GM18502 (cell line): ENCODE results near the gene MT1E.

Source experiments
- ATAC-seq: cut with Tn5 transposase; IDR thresholded peaks from one replicate; pipeline ENCODE4 v1.9.1; 2021; ENCODE audit warnings: mild to moderate bottlenecking; ENCODE audit not compliant: unreplicated experiment, poor library complexity

The MT1E gene

DNA sequence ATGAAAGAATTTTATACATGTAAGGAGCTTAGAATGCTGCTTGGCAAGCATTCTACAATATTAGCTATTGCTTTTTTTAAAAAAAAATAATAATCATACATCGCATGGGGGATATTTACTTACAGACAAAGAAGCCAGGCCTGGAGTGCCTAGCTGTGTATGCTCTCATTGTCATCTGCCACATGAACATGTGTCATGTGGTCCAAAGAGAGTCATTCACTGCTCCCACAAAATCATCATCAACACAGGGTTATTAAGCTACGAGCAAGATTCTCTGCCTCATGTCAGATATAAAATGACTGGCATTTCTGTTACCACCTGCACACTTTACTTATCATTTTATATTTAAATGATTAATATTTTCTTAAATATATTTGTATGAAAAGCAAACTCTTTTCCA lies 1.9 kb upstream of the MT1E start:
- no peak for ATAC-seq

DNA sequence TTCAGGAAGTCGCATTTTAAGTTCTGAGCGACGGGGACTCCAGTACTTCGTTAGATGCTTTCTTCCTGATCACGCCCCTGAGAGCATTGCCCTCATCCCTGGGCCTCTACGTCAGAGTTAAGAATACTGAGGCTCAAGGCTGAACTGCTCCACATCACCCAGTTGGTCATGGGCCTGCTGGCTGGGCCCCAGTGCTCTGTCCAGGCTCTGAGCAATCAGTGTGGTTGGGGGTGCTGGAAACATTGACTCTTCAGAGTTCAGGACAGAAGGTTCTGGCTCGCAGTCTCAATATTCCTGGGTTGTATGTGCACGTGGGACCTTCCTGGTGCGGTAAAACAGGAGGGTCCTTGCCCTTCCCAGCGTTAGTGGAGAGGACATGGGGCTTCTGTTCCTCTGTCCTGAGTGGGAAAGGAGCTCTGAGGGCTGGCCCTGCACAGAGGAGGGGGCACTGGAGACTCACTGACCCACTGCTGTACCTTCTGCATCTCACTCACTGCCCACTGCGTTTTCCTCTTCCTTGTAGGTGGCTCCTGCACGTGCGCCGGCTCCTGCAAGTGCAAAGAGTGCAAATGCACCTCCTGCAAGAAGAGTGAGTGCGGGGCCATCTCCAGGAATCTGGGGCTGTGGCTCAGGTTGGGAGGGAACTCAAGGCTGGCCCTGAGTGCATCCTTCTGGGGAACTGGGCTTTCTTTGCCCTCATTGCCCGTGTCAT lies 518 bp downstream of the MT1E start:
- ATAC-seq = no peak

DNA sequence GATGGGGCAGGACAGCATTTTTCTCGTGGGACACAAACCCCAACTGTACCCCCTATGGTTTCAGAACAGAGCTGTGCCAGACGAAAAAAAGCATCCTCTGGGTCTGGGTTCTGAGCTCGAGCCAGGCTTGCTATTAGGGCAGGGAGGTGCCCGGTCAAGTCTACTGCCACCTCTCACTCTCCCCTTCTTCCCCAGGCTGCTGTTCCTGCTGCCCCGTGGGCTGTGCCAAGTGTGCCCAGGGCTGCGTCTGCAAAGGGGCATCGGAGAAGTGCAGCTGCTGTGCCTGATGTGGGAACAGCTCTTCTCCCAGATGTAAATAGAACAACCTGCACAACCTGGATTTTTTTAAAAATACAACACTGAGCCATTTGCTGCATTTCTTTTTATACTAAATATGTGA lies 1.1 kb downstream of the MT1E start:
- ATAC-seq = no peak

- no peak for ATAC-seq
These were observed 3.1 kb downstream of the MT1E start for GRCh38 chr16:56628486-56629350.

- ATAC-seq = no peak
These were observed 4.0 kb downstream of the MT1E start for GRCh38 chr16:56629531-56629930.

DNA sequence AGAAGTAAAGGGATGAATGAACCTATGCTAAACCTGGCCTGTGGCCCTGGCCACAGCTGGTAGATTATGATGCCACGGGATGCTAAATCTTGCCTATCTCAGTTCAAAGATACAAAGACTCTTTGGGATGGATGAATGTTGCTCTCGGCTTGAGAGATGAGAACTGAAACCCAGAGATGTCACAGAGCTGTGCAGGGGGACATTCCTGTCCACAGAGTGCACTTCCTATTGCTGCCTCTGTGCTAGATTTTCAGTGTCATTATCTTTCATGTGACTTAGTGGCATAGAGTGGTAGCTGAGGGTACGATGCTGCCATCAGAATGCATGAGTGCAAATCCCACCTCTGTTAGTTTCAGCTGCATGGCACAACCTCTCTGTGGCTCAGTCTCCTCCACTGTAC lies 4.6 kb downstream of the MT1E start:
- peak; percentile 84 for ATAC-seq

DNA sequence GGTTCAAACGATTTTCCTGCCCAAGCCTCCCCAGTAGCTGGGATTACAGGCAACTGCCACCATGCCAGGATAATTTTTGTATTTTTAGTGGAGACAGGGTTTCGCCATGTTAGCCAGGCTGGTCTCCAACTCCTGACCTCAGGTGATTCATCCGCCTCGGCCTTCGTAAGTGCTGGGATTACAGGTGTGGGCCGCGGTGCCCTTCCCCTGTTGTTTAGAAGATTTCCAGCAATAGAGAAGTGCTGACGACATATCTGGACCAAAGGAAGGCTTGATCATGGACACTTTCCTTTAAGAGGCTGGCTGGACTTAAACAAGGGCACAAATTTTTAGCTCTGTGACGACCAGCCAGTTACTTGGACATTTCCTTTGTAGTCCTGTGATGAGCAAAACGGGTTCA lies 5.6 kb downstream of the MT1E start:
- no peak for ATAC-seq

GRCh38 chr16:56631832-56632155 lies 6.2 kb downstream of the MT1E start:
- ATAC-seq = no peak

DNA sequence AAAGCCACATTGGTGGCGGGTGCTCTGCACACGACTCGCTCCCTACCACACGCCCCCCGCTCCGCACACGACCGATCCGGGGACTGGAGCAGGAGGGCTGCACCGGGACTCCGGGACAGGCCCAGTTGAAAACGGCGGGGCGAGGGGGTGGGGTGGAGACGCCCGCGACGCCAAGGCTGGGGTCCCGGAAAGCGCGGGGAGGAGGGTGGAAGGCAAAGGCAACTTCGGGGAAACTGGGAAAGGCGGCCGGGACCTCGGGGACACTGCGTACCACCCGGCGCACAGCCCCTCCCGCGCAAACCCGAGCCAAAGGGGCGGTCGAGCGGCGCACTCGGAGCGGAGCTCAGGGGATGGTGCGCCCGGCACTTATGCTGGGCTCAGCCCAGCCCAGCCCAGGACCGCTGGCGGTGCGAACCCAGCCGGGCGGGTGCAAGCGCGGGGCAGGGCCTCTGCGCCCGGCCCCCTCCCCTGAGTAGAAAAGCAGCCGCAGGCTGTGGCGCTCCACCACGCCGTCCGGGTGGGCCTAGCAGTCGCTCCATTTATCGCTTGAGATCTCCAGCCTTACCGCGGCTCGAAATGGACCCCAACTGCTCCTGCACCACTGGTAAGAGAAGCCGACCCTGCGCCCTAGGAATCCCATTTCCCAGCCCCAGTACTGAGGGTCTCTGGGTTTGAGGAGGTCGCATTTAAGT lies 6.7 kb downstream of the MT1E start, which contains the start of gene MT1M:
Gene MT1M (plus strand): TSS at position 504 of the 692 bp plus-strand sequence. CDS start 73 bp downstream, at position 577.
- ATAC-seq = no peak

GRCh38 chr16:56632848-56633365 lies 7.3 kb downstream of the MT1E start:
- ATAC-seq = no peak

DNA sequence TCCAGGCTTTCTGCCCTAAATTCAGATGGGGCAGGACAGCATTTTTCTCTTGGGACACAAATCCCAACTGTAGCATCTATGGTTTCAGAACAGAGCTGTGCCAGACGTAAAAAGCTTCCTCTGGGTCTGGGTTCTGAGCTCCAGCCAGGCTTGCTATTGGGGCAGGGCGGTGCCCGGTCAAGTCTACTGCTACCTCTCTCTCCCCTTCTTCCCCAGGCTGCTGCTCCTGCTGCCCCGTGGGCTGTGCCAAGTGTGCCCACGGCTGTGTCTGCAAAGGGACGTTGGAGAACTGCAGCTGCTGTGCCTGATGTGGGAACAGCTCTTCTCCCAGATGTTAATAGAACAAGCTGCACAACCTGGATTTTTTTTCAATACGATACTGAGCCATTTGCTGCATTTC lies 8.0 kb downstream of the MT1E start:
- no peak for ATAC-seq

DNA sequence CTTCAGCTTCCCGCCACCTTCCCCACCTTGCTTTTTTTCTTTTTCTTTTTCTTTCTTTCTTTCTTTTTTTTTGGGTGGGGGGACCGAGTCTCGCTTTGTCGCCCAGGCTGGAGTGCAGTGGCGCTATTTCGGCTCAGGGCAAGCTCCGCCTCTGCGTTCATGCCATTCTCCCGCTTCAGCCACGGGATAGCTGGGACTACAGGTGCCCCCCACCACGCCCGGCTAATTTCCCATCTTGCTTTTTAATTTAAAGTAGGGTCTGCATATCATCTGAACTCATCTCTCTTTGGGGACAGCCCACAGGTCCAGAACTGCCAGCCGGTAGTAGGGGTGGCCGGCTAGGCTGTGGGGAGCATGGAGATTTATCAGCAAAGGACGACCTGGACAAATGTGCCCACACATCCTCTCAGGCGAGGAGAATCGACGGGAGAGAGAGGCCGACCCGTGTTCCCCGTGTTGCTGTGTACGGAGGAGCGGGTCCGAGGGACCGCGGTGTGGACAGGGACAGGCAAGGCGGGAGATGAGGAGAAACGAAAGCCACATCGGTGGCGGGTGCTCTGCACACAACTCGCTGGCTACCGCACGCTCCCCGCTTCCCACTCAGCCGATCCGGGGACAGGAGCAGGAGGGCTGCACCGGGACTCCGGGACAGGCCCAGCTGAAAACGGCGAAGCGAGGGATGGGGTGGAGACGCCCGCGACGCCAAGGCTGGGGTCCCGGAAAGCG lies 9.3 kb downstream of the MT1E start:
- no peak for ATAC-seq

GRCh38 chr16:56635441-56635967 lies 9.9 kb downstream of the MT1E start:
- no peak for ATAC-seq

GRCh38 chr16:56636616-56637413 lies 11.2 kb downstream of the MT1E start:
- ATAC-seq = no peak

DNA sequence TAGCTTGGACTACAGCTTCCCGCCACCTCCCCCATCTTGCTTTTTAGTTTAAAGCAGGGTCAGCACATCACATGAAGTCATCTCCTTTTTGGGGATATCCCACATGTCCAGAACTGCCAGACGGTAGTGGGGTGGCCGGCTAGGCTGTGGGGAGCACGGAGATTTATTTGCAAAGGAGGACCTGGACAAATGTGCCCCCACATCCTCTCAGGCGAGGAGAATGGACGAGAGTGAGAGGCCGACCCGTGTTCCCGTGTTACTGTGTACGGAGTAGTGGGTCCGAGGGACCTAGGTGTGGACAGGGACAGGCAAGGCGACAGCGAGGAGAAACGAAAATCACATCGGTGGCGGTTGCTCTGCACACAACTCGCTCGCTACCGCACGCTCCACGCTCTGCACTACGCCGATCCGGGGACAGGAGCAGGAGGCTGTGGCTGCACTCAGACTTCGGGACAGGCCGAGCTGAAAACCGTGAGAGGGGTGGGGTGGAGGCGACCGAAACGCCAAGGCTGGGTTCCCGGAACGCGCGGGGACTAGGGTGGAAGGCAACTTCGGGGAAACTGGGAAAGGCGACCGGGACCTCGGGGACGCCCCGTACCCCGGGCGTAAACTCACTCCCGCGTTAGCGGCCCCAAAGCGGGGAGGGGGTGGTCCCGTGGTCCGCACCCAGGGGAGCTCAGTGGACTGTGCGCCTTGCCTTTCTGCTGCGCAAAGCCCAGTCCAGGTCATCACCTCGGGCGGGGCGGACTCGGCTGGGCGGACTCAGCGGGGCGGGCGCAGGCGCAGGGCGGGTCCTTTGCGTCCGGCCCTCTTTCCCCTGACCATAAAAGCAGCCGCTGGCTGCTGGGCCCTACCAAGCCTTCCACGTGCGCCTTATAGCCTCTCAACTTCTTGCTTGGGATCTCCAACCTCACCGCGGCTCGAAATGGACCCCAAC lies 12.5 kb downstream of the MT1E start, which contains the start of gene MT1A:
Gene MT1A (plus strand): TSS at position 853 of the 937 bp plus-strand sequence. CDS start 73 bp downstream, at position 926.
- ATAC-seq = no peak

GRCh38 chr16:56639045-56639444 lies 13.5 kb downstream of the MT1E start:
- no peak for ATAC-seq

DNA sequence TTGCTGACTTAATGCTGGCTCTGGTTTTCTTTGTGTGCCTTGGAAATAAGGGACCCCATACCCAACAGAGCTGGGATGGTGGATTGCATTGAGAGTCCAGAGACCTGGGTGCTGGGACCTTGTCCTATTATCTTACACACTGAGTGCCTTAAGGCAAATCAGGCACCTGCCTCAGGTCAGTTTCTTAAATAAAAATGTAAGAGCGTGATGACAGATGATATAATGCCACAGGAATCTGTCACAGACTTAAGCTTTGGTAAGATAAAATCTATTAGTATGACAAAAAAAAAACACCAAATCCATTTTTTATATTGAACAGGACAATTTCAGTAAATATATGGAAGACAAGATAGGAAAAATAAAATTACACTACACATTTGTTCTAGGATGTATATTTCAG lies 14.5 kb downstream of the MT1E start:
- ATAC-seq = no peak

DNA sequence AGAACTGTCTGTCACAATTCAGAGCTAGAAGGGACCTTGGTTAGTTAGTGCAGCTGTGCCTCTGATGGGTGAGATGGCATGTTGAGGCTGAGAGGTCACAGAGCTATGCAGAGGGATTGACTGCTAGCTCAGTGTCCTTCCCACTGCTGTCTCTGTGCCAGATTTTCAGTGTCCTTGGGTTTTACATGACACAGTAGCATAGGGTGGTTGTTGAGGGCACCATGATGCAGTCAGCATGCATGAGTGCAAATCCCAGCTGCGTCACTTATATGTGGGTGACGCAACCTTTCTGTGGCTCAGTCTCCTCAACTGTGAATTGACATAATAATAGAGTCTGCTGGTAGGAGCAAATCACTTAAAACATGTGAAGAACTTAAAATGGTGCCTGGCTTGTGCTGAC lies 15.6 kb downstream of the MT1E start:
- no peak for ATAC-seq
